Measurements from ENCODE around the gene MLANA.

GRCh38 chr9:5939530-5939929 lies 48.8 kb downstream of the MLANA start:
- TF ChIP-seq YY1 (IDR thresholded peaks at IDR 0.05; ENCODE audit: insufficient read depth, insufficient read length) = no peak
- TF ChIP-seq ZNF274 (IDR thresholded peaks at IDR 0.05; ENCODE audit: low read depth, low read length) = no peak
- TF ChIP-seq SUZ12 (IDR thresholded peaks at IDR 0.05; ENCODE audit: extremely low read depth, insufficient read depth, insufficient read length) = no peak

Data from NT2/D1 (cell line).